GM21423 (cell line): Measurements from ENCODE around the gene TTC39C.
"Not testable (repeated sequence)": the region's sequence is repeated elsewhere in the genome, so short reads cannot be mapped to it uniquely, and the experiment has no call there.

Source experiments
- ATAC-seq: cut with Tn5 transposase; IDR thresholded peaks from one replicate; pipeline ENCODE4 v1.9.1; 2021; ENCODE audit warnings: mild to moderate bottlenecking, moderate library complexity; ENCODE audit not compliant: unreplicated experiment

The TTC39C gene

GRCh38 chr18:24118750-24119577 lies 104.4 kb downstream of the TTC39C start:
- ATAC-seq = peak; percentile 63

- no peak for ATAC-seq
These were observed 106.1 kb downstream of the TTC39C start for GRCh38 chr18:24120676-24121075.

- no peak for ATAC-seq
These were observed 107.1 kb downstream of the TTC39C start for GRCh38 chr18:24121625-24122024.

GRCh38 chr18:24126155-24126961 lies 111.8 kb downstream of the TTC39C start:
- ATAC-seq = no peak

- ATAC-seq = no peak
These were observed 113.2 kb downstream of the TTC39C start for GRCh38 chr18:24127735-24128134.

- ATAC-seq = no peak
These were observed 114.1 kb downstream of the TTC39C start for GRCh38 chr18:24128700-24129099.

GRCh38 chr18:24130494-24130893 lies 115.9 kb downstream of the TTC39C start:
- ATAC-seq = no peak

- no peak for ATAC-seq
These were observed 122.4 kb downstream of the TTC39C start for GRCh38 chr18:24136967-24137373.

- peak; percentile 31 for ATAC-seq
These were observed 123.8 kb downstream of the TTC39C start for GRCh38 chr18:24138409-24138788.

- ATAC-seq = peak; percentile 90
These were observed 124.4 kb downstream of the TTC39C start, which contains the start of gene CABYR for GRCh38 chr18:24138789-24139616. TSS of gene CABYR (plus strand) at chr18:24139062. CDS start at chr18:24143115, 4,053 bp downstream.

- ATAC-seq = no peak
These were observed 126.1 kb downstream of the TTC39C start for GRCh38 chr18:24140697-24141096.

GRCh38 chr18:24142376-24142775 lies 127.8 kb downstream of the TTC39C start:
- no peak for ATAC-seq

GRCh38 chr18:24149591-24149990 lies 135.0 kb downstream of the TTC39C start:
- not testable (repeated sequence) for ATAC-seq

- ATAC-seq = no peak
These were observed 138.8 kb downstream of the TTC39C start for GRCh38 chr18:24153397-24153796.

- no peak for ATAC-seq
These were observed 143.3 kb downstream of the TTC39C start for GRCh38 chr18:24157855-24158254.

GRCh38 chr18:24160086-24160485 lies 145.5 kb downstream of the TTC39C start:
- ATAC-seq = no peak

- ATAC-seq = no peak
These were observed 146.8 kb downstream of the TTC39C start for GRCh38 chr18:24161304-24161703.

- ATAC-seq = no peak
These were observed 153.9 kb downstream of the TTC39C start for GRCh38 chr18:24168496-24168895.

- no peak for ATAC-seq
These were observed 155.8 kb downstream of the TTC39C start for GRCh38 chr18:24170360-24170759.

GRCh38 chr18:24173997-24174396 lies 159.4 kb downstream of the TTC39C start:
- no peak for ATAC-seq
